GM18907 (cell line): ENCODE measurements around the gene KCNH8.

Experiments used
- ATAC-seq: cut with Tn5 transposase; IDR thresholded peaks from one replicate; pipeline ENCODE4 v1.9.1; 2021; ENCODE audit warnings: mild to moderate bottlenecking, moderate library complexity; ENCODE audit not compliant: unreplicated experiment

Gene KCNH8

DNA sequence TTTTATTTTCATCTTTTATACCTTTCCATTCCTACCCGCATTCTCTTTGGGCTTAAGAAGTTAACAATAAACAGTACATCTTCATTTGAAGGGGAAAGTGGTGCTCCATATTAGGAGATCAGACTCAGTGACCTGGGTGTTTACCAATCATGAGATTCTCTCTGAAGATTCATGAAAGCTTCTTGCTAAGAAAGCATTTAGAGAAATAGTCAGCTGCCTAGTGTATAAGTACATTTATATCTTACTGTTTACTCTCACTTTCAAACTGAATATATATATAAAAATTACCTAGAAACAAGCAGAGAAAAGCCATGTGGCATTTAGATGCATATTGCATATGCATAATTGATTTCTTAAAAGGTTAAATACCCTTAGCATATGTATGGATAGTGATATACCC is 100.5 kb downstream of the KCNH8 start:
- ATAC-seq = no peak

DNA sequence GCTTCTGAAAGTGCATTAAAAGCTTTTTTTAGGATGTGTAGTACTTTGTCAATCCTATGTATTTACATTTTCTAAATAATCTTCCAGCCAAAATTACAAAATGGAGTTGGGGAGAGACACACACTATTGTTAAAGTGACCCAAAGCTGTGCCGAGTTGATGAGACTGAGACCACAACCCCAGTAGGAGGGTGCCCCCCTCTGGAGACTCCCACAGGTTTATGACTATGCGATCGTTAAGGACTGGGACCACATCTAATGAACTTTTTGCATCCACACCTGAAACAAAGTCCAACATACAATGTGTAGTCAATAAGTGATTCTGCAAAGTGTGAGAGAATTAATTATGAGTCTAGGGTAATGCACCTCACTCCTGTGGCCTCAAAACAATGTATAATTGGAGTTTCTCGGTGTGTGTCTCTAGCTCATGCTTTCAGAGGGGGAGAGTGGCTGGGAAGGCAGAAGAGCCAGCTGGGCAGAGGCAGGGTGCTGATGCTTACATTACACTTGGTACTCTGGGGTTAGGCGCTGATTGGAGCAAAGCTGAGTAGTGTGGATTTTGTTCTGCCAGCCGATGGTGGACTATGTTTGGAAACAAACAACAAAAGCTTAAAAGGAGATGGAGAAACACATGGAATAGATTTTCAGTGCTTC is 102.8 kb downstream of the KCNH8 start:
- ATAC-seq = no peak

- ATAC-seq = no peak
Observed at GRCh38 chr3:19254189-19254588, 105.9 kb downstream of the KCNH8 start.

DNA sequence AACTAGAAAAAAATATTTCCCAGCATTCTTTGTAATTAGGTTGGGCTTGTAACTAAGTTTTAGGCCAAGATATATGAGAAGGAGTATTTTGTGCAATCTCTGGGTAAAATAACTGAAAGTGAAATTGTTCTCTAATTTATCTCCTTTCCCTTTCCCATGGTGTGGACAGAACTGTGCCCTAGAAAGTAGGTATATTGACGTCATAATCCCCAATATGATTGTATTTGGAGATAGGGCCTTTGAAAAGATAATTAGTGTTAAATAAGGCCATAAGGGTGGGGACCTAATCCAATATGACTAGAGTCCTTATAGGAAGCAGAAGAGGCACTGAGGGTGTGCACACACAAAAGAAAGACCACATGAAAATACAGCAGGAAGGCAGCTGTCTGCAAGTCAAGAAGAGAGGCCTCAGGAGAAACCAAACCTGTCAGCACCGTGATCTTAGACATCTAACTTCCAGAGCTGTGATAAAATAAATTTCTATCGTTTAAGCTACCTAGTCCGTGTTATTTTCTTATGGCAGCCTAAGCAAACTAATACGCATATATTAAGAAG is 106.6 kb downstream of the KCNH8 start:
- no peak for ATAC-seq

GRCh38 chr3:19256313-19256712 is 108.0 kb downstream of the KCNH8 start:
- no peak for ATAC-seq

GRCh38 chr3:19263606-19264005 is 115.3 kb downstream of the KCNH8 start:
- no peak for ATAC-seq

- ATAC-seq = no peak
Observed at GRCh38 chr3:19264424-19264823, 116.1 kb downstream of the KCNH8 start.

- ATAC-seq = no peak
Observed at GRCh38 chr3:19267040-19267439, 118.7 kb downstream of the KCNH8 start.

DNA sequence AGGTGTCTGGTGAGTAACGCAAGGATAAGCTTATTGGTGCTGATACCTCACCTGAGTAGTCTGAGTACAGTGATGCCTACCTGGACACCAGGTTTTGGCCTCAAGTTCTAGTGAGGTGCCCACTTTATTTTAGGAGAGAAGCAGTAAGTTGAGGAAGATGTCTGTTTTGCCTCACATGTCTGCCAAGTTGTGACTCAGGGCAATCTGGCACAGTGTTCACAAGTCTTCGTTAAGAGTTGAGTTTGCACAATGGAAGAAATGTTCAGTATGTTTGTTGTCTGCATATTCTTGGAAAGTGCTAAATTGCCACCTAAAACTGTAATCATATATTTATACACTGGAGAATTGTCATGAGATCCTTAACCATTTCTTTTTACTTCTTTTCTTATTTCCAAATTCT is 122.2 kb downstream of the KCNH8 start:
- no peak for ATAC-seq

DNA sequence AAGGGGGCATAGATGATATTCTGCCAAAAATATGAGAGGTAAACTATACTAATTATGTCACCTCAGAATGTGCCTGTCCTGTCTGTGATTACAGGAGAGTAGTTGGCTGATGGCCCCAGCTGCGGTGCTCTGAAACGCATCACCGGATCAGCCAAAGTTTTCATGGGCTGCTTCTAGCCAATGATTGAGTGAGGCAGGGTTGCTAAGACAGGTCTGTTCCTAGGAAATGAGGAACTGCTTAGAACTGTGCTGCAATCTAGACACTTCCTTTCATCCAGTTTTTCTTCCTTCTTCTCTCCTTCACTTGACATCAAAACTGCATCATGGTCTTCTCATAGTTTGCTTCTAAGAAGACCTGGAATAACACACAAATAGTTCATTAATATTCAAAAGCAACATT is 124.0 kb downstream of the KCNH8 start:
- no peak for ATAC-seq

DNA sequence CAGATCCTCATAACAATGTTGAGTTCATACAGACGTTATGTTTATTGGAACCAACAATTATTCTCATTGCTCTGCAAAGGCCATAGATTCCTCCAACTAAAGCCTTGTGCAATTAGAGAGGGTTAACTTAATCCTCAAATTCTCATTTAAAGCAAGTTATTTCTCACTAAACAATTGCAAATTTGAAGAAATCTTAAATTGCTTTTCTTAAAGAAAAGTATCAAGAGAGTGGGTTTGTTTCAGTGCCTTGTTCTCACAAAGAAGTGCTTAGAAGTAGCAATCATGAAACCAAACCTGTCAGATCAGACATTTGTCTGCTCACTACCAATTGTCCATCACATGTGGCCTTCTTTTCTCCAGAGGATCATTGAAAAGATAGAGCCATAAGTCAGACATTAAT is 124.8 kb downstream of the KCNH8 start:
- no peak for ATAC-seq

DNA sequence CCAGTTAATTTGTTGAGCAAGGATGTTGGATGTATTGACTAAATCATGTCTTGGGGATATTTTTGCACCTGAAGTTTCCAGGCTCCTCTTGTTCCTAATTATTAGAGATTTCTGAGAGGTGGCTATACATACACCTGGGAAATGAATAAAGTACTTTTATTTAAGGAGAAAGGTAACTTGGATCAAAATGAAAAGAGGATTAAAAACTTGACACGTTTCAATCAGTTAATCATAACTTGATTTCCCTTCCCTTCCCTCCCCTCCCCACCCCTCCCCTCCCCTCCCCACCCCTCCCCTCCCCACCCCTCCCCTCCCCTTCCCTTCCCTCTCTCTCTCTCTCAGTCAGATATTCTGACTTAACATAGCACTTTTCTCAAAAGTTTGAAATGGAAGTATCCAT is 126.3 kb downstream of the KCNH8 start:
- no peak for ATAC-seq

GRCh38 chr3:19284974-19285373 is 136.7 kb downstream of the KCNH8 start:
- no peak for ATAC-seq

- ATAC-seq = no peak
Observed at GRCh38 chr3:19293295-19293694, 145.0 kb downstream of the KCNH8 start.

DNA sequence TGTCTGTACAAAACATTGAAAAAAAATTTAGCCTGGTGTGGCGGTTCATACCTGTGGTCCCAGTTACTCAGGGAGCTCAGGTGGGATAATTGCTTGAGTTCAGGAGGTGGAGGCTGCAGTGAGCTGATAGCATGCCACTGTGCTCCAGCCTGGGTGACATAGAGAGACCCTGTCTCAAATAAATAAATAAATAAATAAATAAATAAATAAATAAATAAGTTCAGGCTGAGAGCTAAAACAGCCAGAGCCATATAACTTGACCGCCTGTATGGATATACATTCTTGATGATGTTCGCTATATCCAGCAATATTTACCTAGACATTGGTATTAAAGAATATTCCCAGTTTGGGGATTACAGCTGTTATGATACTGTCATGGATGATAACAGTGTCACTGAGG is 146.9 kb downstream of the KCNH8 start:
- ATAC-seq = no peak

GRCh38 chr3:19331931-19332330 is 183.6 kb downstream of the KCNH8 start:
- ATAC-seq = no peak

- no peak for ATAC-seq
Observed at GRCh38 chr3:19334120-19334519, 185.8 kb downstream of the KCNH8 start.

- ATAC-seq = no peak
Observed at GRCh38 chr3:19338769-19339168, 190.5 kb downstream of the KCNH8 start.

DNA sequence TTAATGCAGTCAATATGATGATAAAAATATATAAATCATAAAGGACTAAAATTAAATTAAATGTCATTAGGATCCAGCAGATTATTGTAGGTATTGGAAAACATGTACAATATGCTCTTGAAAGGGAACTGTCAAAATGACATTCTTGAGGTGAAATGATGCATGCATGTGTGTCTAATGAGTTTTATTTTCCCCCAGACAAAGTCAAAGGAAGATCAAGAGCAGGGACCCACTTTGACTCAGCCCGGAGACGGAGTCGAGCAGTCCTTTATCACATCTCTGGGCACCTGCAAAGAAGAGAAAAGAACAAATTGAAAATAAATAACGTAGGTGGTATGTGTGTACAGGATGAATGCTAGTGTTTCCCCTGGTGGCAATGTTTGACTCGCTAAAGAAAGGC is 194.1 kb downstream of the KCNH8 start:
- no peak for ATAC-seq

DNA sequence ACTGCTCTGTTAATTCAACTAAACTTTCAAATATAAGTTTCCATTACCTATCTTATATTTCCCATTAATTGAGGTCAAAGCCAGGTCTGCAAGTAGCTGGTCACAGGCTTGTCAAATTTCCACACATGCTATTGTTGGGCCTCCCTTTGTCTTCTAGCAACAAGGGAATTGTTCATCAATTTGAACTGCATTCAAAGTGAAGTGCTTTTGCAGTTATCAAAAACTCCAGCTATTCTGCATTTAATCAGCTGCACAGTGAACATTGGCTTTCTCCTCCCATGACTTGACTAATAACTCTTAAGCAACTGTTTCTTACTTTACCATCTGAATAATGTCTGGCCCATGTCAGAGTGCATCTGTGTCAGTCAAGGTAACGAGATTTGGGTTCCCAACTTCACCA is 198.4 kb downstream of the KCNH8 start:
- ATAC-seq = no peak

GRCh38 chr3:19347671-19348070 is 199.4 kb downstream of the KCNH8 start:
- no peak for ATAC-seq

DNA sequence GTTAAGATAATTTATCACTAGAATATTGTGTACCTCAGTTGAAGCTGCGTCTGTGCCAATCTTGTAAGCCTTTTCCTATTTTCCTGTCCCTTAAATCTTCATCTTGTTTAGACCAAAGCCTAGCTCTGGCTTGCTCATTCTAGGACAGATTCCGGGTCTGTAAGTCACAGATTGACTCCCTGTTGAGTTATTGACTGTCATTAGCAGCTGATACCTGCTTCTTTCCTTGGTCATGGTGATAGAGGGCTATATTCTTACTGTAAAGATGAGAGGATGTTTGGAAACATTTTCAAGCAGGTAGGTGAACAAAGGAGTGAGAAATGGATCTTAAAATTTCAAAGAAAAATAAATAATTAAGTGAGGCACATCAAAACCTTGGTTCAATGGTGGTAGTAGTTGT is 200.2 kb downstream of the KCNH8 start:
- no peak for ATAC-seq

- ATAC-seq = peak; percentile 90
Observed at GRCh38 chr3:19348941-19349564, 200.7 kb downstream of the KCNH8 start.
